Fibroblast of lung (primary cell): ENCODE data around the gene STAM.

Source experiments
- CTCF ChIP-seq, 2 donors: IDR thresholded peaks in 1 of 2; conservative IDR thresholded peaks in 1 of 2; 1 replicate in 1 of 2; 2 replicates in 1 of 2; pipeline ENCODE4 v1.5.1; 2011 to 2012; ENCODE audit warnings: low read length in 2 of 2, control low read depth in 1 of 2, inconsistent platforms in 1 of 2, low read depth in 1 of 2, mild to moderate bottlenecking in 1 of 2
- EZH2 ChIP-seq: IDR thresholded peaks from 2 replicates; pipeline ENCODE4 v1.5.1; 2012; ENCODE audit warnings: low read length, control low read depth, mild to moderate bottlenecking; ENCODE audit errors: missing control alignments

- TF ChIP-seq EZH2 (no peak), CTCF (conservative IDR thresholded peaks at IDR 0.05 in 1 of 2, IDR thresholded peaks at IDR 0.05 in 1 of 2; ENCODE audit: low read depth in 1 of 2, low read length in 2 of 2) (no peak)
Observed at GRCh38 chr10:17736223-17736622, 92.3 kb downstream of the STAM start.
